Putamen (tissue), 1 donor: ENCODE results near the gene CHSY3.
A peak's percentile ranks its signal among the peaks of the same experiment; 100 is the strongest.

Experiments used
- DNase-seq: peaks from one replicate; pipeline ENCODE4 v3.0.0-alpha.2; 2016; ENCODE audit warnings: low spot score

The CHSY3 gene

DNA sequence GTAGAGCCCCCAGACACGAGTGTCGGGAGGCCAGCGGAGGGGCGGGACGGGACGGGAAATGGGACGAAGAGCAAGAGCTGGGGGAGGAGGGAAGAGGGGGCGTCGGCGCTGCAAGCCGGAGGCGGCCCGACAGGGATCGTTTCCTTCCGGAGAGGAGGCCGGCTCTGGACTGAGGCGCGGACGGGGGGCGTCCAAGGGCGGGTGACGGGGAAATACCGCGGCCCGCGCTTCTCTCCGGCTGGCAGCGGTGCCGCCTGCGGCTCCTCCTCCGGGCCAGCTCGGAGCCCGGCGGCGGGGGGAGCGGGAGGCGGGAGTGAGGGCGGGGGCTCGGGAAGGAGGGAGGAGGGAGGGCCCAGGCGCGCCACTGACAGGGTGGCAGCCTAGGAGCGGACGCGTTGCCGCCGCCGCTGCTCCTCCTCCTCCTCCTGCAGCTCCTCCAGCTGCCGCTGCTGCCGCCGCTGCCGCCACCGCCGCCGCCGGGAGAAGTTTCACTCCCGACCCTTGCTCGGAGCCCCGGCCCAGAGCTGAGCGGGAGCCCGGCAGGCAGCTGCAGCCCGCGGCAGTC is at the start of gene CHSY3:
CHSY3 (plus strand) TSS at position 364 of the 565 bp plus-strand sequence.
- peak; percentile 87 for DNase-seq

DNA sequence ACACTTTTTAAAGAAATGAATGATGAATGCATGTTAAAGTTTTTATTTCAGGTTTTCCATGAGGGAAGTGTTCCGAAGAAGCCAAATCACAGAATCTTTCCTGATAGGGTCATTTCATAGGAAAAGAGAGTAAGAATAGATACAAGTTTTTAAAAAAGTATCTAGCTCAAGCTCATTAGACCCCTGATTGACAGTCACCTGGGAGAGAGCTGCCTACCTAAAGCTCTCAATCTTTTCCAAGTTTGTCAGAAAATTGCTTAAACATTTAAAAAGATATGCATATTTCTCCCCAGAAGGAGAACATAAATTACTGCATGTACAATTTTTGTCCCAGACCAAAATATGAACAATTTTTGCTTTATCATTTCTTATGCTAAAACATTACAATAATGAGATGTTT is 47.9 kb upstream of the CHSY3 start:
- DNase-seq = peak; percentile 64

DNA sequence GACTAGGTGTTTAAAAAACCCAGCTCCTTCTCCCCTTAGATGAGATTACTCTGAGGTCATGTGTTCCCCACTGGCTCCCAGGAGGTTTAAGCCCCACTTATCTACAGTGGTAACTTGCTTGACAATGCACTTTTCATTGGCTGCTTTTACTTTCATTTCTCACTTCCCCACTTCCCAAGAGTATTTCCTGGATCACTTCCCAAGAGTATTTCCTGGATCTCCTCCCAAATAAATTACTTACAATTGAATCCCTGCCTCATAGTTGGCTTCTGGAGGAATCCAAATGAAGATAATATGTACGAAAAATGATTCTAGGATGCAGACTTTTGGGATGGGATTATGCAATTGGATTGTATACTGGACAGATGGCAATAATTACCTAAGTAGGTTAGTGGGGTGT is 47.1 kb upstream of the CHSY3 start:
- no peak for DNase-seq

DNA sequence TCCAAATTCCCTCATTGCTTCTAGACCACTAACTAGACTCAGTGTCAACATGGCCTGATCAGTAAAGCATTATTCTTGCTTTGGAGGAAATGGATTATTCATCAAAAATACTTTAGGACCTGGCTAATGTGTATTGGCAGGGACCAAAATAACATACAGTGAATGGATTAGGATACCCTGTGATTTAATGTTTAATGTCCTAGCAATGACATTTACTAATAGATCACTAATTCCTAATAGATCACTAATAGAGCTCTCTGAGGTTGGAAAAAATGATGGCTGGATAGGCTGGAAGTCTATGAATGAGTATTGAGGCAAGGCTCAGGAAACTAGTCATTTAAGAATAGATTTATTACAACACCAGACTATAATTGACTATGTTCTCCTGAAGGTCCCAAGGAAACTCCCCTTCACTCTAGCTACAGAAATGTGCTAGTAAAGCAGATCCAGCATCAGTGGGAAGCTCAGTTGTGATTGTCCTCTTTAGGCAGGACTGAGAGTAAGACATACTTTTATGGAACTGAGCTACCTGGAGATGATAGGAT is 46.1 kb upstream of the CHSY3 start:
- no peak for DNase-seq

DNA sequence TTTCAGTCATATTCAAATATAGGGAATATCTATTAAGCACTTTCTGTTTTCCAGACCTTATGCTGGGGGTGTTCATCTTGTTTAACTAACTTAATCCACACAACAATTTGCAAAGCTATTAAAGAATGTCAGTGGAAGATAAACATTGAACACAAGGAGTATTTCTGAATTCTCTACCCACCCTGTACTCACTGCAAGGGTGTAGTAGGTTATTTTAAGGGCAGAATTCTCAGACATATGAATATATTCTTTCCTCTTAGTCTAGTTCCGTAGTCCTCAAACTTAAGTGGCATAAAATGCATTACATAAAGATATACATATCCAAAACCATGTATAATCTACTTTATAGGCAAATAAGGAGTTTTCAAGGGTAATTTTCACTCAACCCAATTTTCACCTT is 19.9 kb upstream of the CHSY3 start:
- DNase-seq = no peak

DNA sequence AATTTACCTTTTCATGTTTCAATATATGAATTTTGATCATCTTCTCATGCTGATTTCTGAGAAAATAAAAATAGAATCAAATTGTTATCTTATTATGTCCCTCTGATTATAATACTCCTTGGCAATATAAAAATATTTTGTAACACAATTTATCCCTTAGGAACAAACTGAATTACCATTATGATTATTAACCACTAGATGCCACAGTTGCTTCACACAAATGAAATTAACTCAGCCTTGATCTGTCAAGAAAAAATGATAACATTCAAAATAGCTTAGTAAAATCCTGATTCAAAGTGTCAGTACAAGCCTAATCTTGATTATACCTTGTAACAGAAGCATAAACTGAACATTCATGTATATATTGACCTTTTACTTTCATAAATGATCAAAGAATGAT is 4.8 kb upstream of the CHSY3 start:
- no peak for DNase-seq

DNA sequence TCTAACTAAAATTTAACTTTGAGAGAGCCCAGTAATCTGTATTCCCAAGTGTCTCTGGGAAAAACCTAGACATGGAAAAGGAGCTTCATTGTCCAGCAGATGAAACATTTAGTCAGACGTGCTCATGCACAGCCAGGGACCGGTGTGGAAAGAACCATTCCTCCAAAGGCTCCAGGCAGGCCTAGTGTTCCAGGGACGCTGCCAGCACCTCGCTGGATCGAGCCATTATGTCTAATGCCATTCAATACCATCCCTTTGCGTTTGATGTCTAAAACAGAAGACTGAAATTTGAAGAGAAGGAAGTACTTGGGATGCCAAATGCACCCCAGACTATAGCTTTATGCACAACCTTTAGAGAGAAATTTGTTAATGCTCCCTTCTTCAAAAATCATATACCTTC is 1.4 kb upstream of the CHSY3 start:
- no peak for DNase-seq

DNA sequence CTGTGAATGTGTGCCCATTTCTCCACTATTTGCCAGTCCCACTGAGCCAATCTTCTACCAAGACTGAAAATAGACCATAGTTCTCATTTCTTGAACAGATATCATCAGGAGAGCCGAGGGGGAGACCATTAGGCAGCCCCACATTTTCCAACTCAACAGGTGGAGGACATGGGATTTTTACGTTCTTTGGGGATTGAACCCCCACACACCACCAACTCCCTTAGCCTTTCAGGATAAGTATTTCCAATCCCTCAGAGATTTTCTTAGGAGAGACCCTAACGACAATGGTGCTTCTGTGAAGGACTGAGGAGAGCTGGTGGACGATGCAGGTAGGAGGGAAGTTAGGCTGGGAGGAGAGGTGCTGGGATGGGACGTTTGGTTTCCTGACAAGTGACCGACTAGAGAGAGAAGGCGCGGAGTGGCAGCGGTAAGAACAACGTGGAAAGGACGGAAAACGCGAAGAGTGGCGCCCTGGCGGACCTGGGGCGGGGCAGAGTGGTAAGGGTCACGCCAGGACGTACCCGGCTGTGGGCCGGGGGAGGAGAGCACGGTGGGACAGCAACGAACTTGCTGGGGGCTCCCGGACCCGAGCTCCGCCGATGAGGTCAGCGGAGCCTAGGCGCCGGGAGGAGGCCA is 681 bp upstream of the CHSY3 start:
- no peak for DNase-seq

DNA sequence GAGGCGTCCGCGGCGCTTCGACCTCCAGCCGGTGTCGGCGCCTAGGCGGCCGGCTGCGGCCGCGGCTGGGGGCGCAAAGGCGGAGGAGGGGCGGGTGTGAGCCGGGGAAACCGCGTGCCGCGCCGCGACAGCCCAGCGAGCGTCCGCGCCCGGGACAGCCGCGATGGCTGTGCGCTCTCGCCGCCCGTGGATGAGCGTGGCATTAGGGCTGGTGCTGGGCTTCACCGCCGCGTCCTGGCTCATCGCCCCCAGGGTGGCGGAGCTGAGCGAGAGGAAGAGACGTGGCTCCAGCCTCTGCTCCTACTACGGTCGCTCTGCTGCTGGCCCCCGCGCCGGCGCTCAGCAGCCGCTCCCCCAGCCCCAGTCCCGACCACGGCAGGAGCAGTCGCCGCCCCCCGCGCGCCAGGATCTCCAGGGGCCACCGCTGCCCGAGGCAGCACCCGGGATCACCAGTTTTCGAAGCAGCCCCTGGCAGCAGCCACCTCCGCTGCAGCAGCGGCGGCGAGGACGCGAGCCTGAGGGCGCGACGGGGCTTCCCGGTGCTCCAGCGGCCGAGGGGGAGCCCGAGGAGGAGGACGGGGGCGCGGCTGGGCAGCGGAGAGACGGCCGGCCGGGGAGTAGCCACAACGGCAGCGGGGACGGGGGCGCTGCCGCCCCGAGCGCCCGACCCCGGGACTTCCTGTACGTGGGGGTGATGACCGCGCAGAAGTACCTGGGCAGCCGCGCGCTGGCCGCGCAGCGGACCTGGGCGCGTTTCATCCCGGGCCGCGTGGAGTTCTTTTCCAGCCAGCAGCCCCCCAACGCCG is 605 bp downstream of the CHSY3 start:
- DNase-seq = no peak

DNA sequence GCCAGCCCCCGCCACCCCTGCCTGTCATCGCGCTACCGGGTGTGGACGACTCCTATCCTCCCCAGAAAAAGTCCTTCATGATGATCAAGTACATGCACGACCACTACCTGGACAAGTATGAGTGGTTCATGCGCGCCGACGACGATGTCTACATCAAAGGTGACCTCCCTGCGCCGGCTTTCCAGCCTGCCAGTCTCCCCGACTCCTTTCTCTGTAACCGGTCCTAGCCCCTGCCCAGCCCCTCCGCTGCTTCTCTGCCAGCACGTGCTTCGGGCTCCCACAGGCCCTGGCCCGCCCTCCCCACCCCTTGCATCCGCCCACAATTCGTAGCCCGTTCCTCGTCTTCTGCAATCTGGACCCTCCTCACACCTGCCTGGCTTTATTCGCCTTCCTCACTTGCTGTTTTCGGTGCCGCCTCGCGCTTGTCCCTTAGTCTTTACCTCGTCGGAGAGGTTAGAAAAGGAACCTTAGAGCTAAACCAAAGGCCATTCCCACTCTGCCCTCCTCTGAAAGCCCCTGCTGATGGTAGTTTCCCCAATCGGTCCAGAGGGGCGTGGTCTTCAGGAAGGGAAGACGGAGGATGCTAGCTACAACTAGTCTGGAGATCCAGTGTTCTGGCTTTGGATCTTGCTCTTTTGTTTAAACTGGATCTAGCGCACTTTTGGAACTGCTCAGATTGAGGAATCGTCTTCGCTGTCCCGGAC is 1.4 kb downstream of the CHSY3 start:
- peak; percentile 29 for DNase-seq

DNA sequence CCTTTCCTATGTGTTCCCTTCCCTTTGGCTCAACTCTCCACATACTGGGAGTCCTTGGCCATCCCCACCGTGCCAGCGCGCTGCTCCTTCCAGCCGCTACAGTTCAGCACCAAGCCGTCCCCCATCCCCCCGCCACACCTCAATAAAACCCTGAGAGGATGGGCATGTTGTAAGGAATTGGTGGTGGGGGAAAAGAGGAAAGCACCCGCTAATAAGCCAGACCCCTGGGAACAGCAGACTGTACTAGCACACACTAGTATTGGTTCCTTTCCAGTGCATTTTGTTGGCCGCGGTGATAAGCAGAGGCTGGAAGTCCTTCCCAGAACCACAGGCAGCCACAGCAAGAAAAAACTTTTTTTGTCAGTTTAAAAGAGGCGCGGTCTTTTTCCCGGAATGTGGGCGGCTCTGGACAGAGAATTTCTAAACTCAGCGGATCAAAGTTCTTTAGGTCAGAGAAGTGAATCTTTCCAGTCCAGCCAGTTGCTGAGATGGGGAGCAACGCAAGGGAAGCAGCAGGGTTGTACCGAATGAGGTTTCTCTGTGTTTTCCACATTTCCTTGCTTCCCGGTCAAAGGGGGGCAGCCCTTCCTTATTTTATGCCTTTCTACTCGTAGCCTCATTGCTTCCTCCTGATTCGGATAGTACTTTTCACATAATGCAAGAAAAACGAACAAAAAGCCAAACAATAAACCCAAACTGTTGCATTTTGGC is 2.1 kb downstream of the CHSY3 start:
- peak; percentile 59 for DNase-seq

DNA sequence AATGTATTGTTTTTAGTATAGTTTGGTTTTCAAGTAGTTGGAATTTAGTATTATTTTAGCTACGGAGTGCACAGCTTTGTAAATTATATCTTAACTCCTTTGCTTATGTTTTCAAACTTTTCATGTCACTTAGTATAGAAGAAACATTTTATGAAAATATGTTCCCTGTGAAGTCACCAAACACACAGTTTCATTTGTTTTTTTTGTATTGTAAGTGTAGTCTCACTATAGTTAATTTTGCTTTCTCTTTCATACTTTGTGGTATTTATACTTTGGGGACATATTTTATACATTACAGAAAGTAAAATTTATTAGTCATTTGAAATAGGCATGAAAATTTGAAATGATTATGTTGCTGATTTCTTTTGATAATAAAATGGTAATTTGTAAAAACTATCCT is 5.0 kb downstream of the CHSY3 start:
- DNase-seq = no peak

DNA sequence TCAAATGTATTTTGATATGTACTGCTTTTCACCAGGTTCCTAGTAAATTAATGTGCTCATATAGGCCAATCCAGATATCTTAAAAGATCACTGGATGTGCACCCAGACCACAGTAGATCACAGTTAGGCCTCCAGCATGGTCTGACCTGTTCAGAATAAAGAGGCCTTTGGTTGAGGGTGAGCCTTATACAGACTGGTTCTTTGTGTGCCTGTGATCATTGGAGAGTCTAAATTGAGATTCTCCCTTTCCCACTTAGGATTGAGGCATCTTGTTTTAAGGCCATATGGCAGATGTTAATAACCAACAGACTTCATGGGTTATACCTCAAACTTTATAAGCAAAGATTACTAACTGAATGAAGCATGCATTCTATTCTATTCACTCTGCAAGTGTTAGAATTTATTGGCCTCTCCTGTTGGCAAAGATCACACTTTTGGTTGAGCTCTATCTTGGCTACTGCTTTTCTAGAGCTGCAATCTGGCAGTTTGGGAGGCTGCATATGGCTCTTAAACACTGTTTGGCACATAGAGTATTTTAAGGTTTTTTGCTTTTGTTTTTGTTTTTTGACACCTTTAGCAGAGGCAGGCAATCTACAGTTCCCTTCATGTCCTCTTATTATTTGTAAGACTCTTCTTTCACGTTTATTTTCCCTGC is 8.5 kb downstream of the CHSY3 start:
- DNase-seq = no peak

DNA sequence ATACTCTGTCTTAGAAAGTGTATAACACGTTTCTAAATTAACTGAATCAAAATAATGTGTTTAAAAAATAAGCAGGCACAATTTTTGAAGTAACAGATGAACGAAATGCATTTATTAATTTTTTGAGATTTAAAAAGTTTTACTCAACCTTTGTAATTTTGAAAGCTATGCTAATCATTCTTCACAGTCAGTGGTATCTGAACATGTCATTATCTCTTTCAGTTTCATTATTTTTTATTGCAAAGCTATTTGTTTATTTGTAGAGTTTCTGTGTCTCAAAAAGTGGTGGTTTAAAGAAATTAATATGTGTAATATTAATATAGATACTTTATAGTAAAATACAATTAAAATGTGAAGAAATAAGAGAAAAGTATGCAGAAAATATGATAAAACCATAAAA is 11.2 kb downstream of the CHSY3 start:
- DNase-seq = no peak

DNA sequence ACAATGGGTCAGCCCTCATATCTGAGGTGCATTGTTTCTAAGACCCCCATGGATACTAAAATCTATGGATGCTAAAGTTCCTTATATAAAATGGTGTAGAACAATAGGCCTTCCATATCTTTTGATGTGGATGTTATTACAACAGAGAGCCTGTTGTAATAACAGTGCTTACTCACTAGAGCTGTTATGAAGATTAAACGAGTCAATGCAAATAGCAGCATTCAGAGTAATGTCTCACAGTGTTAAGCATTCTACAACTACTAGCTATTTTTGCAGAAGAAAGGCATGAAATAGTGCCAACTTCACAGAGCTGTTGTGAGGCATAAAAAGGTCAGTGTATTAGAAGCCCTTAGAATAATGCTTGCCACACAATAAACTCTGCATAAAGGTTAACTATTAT is 13.0 kb downstream of the CHSY3 start:
- no peak for DNase-seq

DNA sequence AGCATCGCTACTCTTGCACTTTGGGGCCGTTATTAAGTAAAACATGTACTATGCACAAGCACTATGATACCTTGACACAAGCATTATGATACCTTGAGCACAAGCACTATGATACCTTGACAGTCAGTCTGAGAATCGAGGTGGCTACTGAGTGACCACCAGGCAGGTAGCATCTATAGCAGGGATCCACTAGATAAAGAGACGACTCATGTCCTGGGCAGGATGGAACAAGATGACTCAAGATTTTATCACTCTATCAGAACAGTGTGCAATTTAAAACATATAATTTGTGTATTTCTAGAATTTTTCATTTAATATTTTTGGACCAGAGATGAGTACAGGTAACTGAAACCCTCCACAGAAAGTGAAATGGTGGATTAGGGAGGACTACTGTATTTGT is 16.9 kb downstream of the CHSY3 start:
- DNase-seq = no peak

DNA sequence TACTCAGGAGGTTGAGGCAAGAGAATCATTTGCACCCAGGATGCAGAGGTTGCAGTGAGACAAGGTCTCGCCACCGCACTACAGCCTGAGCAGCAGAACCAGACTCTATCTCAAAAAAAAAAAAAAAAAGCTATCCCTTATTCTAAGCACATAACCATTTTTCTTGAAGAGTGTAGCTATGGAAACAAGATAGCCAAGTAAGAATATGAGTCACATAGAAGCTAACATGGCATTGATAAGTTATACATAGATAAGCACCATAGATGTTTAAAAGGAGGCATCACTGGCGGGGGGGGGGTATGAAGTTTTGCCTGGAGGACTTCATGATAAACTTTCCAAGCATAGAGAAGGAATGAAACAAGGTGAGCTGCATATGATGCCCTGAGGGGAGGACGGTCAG is 26.0 kb downstream of the CHSY3 start:
- DNase-seq = no peak

DNA sequence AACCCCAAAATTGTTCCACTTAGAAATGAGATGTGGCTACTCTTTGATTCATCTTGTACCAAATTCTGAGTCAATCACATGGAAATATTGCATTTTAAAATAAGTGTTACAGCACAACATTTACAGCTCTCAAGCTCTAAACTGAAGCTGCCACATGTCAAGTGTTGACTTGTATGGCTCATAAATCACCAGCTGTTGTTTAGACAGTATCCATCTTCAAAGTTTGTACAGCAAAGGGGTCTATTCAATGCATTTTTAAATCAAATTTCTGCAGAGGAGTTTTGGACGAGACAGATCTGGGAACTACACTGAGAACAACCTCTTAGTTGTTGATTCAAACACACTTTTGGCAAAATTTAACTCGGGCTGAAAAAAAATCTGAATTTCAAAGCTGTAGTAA is 31.4 kb downstream of the CHSY3 start:
- DNase-seq = no peak

DNA sequence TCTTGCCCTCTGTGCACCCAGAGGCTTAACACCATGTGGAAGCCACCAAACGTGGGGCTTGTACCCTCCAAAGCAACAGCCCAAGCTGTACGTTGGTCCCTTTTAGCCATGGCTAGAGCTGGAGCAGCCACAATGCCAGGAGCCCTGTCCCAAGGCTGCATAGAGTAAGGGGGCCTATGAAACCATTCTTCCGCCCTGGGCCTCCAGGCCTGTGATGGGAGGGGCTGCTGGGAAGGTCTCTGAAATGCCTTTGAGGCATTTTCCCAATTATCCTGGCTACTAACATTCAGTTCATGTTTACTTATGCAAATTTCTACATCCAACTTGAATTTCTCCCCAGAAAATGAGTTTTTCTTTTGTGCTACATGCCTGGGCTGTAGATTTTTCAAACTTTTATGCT is 33.8 kb downstream of the CHSY3 start:
- no peak for DNase-seq

DNA sequence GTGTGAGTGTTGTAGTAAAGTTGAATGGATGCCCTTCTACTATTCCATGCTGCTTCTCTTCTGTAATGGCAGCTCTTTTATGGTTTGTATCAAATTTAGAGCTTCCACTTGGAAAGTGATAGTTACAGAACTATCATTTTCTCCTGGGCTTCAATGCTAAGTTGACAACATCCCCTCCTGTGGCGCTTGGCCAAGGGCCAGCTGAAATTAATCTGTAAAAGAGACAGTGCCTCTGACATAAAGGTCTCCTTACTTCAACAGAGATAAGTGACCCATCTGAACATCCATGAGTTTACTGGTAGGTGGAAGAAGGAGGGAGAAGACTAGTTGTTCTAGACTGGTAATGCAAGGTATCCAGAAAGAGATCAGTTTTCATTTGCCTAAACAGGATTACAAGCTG is 39.7 kb downstream of the CHSY3 start:
- DNase-seq = no peak

DNA sequence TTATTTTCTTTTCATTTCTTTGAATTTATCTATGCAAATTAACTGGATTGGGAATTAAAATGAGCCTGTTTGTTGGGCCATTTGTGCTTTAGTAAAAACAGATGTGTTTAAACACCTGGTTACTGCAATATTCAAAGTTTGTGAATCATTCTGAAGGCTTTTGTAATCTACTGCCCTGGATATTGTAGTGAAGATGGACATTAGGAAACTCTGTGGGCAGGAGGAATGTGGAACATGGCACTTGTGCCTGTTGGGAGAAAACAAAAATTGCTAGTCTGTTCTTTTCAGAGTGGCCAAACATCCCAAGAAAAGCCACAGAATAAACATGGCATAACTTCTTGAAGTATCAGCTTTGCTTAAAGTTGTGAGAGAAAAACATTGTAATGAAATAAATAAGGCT is 40.8 kb downstream of the CHSY3 start:
- no peak for DNase-seq
